ENCODE measurements around the gene SRP9.

Gene SRP9

DNA sequence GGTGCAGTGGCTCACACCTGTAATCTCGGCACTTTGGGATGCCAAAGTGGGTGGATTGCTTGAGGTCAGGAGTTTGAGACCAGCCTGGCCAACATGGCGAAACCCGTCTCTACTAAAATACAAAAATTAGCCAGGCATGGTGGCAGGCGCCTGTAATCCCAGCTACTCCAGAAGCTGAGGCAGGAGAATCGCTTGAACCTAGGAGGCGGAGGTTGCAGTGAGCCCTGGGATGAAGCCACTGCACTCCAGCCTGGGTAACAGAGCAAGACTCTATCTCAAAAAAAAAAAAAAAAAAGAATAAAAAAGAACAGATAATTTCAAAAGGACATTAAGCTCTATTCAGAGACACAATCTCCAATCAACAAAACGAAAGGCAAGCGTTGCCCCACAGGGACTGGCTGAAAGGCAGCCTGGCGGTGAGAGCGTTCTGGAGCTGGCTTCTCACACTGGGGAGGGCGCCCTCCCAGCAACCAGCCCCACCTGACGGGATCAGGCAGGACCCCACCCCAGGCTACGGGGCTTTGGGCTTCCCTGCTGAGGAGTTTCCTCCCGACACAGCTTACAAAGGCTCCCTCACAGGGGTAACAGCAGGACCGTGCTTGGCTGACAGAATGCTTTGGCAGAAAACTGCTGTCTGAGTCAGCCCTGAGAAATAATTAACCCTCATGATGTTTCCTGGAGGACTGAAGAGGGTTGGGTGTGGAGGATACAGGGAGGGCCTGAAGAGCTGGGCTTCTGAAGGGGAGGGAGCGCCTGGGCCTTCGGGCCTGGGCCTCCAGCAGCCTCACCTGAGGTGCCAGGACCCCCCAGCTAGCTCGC is 31.1 kb upstream of the SRP9 start:
- POLR2A ChIA-PET, result no interaction called here
- TF ChIP-seq CTCF (IDR thresholded peaks at IDR 0.05; ENCODE audit: control extremely low read depth, extremely low read depth, low read depth, missing control alignments), result no peak
- no peak for DNase-seq (ENCODE audit: extremely low spot score)
- CTCF ChIA-PET, result interaction anchor here (0.7 to 1.9 kb wide), 6 partner anchors 10 to 31 kb away, joined by 3 to 5 read pairs (median 4); partner anchors contain the start of gene SRP9

DNA sequence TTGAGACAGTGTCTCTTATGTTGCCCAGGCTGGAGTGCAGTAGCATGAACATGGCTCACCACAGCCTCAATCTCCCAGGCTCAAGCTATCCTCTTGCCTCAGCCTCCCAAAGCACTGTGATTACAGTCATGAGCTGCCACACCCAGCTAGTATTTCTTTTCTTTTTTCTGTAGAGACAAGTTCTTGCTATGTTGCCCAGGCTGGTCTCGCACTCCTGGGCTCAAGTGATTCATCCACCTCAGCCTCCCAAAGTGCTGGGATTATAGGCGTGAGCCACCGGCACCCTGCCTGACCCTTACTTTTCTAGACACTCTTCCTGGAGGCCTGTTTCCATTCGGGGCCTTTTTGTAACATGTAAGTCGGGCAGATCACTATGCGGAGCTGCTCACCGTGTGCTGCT is 30.1 kb upstream of the SRP9 start:
- ChIA-PET CTCF (interaction anchor here (0.7 to 1.5 kb wide), 4 partner anchors 10 to 30 kb away, joined by 3 to 4 read pairs (median 4); partner anchors contain the start of gene SRP9), POLR2A (no interaction called here)
- DNase-seq (ENCODE audit: extremely low spot score), result no peak
- no peak for TF ChIP-seq CTCF (IDR thresholded peaks at IDR 0.05; ENCODE audit: control extremely low read depth, extremely low read depth, low read depth, missing control alignments)

DNA sequence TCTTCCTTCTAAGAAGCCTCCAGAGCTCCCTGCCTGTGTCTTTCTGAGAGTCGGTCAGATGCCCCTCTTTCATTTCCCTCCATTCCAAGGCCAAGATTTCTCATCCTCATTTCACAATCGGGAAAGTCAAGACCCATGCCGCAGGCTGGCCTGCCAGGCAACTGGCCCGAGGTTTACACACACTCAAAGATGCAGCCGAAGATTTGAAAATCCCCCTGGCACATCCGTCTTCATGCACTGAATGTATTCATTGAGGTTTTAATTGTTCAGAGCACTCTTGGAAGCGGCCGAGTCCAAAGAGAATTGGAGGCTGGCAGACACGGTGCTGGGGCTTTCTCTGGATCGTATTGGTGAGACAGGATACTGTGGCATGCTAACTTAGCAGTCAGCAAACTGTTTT is 29.1 kb upstream of the SRP9 start:
- DNase-seq (ENCODE audit: extremely low spot score), result no peak
- CTCF ChIA-PET, result no interaction called here
- POLR2A ChIA-PET, result no interaction called here
- TF ChIP-seq CTCF (IDR thresholded peaks at IDR 0.05; ENCODE audit: control extremely low read depth, extremely low read depth, low read depth, missing control alignments), result no peak

GRCh38 chr1:225749706-225750105 is 27.9 kb upstream of the SRP9 start:
- ChIA-PET POLR2A (no interaction called here), CTCF (interaction anchor here (0.6 to 1.5 kb wide), 2 partner anchors 14 to 264 kb away, joined by 3 read pairs; no protein-coding TSS in a partner anchor)
- TF ChIP-seq CTCF (IDR thresholded peaks at IDR 0.05; ENCODE audit: control extremely low read depth, extremely low read depth, low read depth, missing control alignments), result no peak

GRCh38 chr1:225750420-225750819 is 27.2 kb upstream of the SRP9 start:
- ChIA-PET POLR2A (no interaction called here), CTCF (interaction anchor here (1.5 kb wide), 1 partner anchor 14 kb away, joined by 3 read pairs; no protein-coding TSS in a partner anchor)
- TF ChIP-seq CTCF (IDR thresholded peaks at IDR 0.05; ENCODE audit: control extremely low read depth, extremely low read depth, low read depth, missing control alignments), result no peak
- no peak for DNase-seq (ENCODE audit: extremely low spot score)

More at GRCh38 chr1:225749706-225750105, 27.9 kb upstream of the SRP9 start:
- no peak for DNase-seq (ENCODE audit: extremely low spot score)

- DNase-seq (ENCODE audit: extremely low spot score), result no peak
- ChIA-PET POLR2A (no interaction called here), CTCF (interaction anchor here (1.3 to 1.5 kb wide), 2 partner anchors 15 to 22 kb away, joined by 3 to 4 read pairs; no protein-coding TSS in a partner anchor)
- no peak for TF ChIP-seq CTCF (IDR thresholded peaks at IDR 0.05; ENCODE audit: control extremely low read depth, extremely low read depth, low read depth, missing control alignments)
Measured at GRCh38 chr1:225750875-225751824, 26.5 kb upstream of the SRP9 start.
